B cell (primary cell): ENCODE data around the gene ARFIP2. TPM values are rescaled to one million over a fixed set of nuclear protein-coding genes. Genes with fewer than 3 reads are reported as not detected.

Source experiments
- ATAC-seq: fragments of 200-7000 bp; cut with Tn5 transposase; one replicate; pipeline ENCODE4 v1.10.0; 2021; ENCODE audit warnings: low read depth, mild to moderate bottlenecking, moderate number of reproducible peaks, moderate library complexity
- CTCF ChIA-PET: fragments of 350-600 bp; sonication (Branson Sonifier 250); formaldehyde crosslinking; loops from one replicate; lab custom pipeline; 2021; ENCODE audit warnings: antibody characterized with exemption, inconsistent platforms; lab: Charles Lee
- POLR2A ChIA-PET: fragments of 350-600 bp; sonication (Branson Sonifier 250); formaldehyde crosslinking; loops from one replicate; lab custom pipeline; 2021; ENCODE audit warnings: antibody characterized with exemption; lab: Charles Lee
- DNase-seq: peaks from one replicate; pipeline ENCODE4 v3.0.0; 2013
- H2AFZ ChIP-seq: 2 replicates; pipeline ENCODE4 v1.6.1; 2012; ENCODE audit warnings: mild to moderate bottlenecking, low read depth, low read length; ENCODE audit not compliant: insufficient read depth, poor library complexity, severe bottlenecking
- H3K27ac ChIP-seq, 2 donors: 1 replicate in 1 of 2; 2 replicates in 1 of 2; pipeline ENCODE4 v1.5.1; 2012 to 2013; ENCODE audit warnings: low read length in 2 of 2, mild to moderate bottlenecking in 2 of 2, moderate library complexity in 1 of 2
- H3K27me3 ChIP-seq, 4 experiments: fragments of 200-600 bp in 1 of 4; sonication (generic) in 1 of 4; replicated peaks in 1 of 4; 1 replicate in 2 of 4; 2 replicates in 2 of 4; pipeline versions ENCODE4 v1.6.1 to v1.7.0; 2013 to 2016; ENCODE audit warnings: low read length in 3 of 4, mild to moderate bottlenecking in 2 of 4, mixed read lengths in 1 of 4, moderate library complexity in 1 of 4; ENCODE audit not compliant: insufficient read depth in 4 of 4, control insufficient read depth in 3 of 4; ENCODE audit errors: control extremely low read depth in 1 of 4
- H3K36me3 ChIP-seq, 2 experiments: replicated peaks in 1 of 2; 1 replicate in 1 of 2; 2 replicates in 1 of 2; pipeline versions ENCODE4 v1.6.1 to v1.7.1; 2013; ENCODE audit warnings: low read length in 1 of 2; ENCODE audit not compliant: insufficient read depth in 2 of 2, control insufficient read depth in 1 of 2; ENCODE audit errors: control extremely low read depth in 1 of 2, extremely low read depth in 1 of 2
- H3K4me1 ChIP-seq, 2 donors: fragments of 200-600 bp in 1 of 2; sonication (generic) in 1 of 2; 1 replicate in 1 of 2; 2 replicates in 1 of 2; pipeline versions ENCODE4 v1.5.1 to v1.6.1; 2013 to 2017; ENCODE audit warnings: low read length in 2 of 2; ENCODE audit not compliant: control insufficient read depth in 2 of 2, insufficient read depth in 2 of 2
- H3K4me2 ChIP-seq: replicated peaks from 2 replicates; pipeline ENCODE3; 2012; ENCODE audit warnings: mild to moderate bottlenecking, low read depth, low read length; ENCODE audit not compliant: poor library complexity, severe bottlenecking
- H3K4me3 ChIP-seq, 5 experiments: fragments of 200-600 bp in 1 of 5; sonication (generic) in 1 of 5; 1 replicate in 3 of 5; 2 replicates in 2 of 5; pipeline versions ENCODE4 v1.5.1 to v1.7.0; 2011 to 2016; ENCODE audit warnings: low read length in 4 of 5, mild to moderate bottlenecking in 4 of 5, low read depth in 2 of 5, control low read depth in 1 of 5, moderate library complexity in 1 of 5; ENCODE audit not compliant: insufficient read depth in 1 of 5; ENCODE audit errors: control extremely low read depth in 1 of 5, extremely low read depth in 1 of 5
- H3K79me2 ChIP-seq: fragments of 200-600 bp; sonication (generic); one replicate; pipeline ENCODE4 v1.6.0; 2016; ENCODE audit warnings: low read length; ENCODE audit not compliant: control insufficient read depth, insufficient read depth
- H3K9ac ChIP-seq: fragments of 200-600 bp; sonication (generic); 2 replicates; pipeline ENCODE4 v1.6.1; 2017; ENCODE audit warnings: mild to moderate bottlenecking, low read length, moderate library complexity
- H3K9me3 ChIP-seq, 3 donors: one replicate each; pipeline versions ENCODE4 v1.6.1 to v1.7.1; 2013; ENCODE audit warnings: low read length in 2 of 3; ENCODE audit not compliant: control insufficient read depth in 2 of 3, insufficient read depth in 1 of 3; ENCODE audit errors: control extremely low read depth in 1 of 3
- H4K20me1 ChIP-seq: 2 replicates; pipeline ENCODE4 v1.6.0; 2012; ENCODE audit warnings: mild to moderate bottlenecking, low read length; ENCODE audit not compliant: insufficient read depth, control insufficient read depth, poor library complexity, severe bottlenecking
- H3K27ac Mint-ChIP-seq: one replicate; pipeline ENCODE4 v1.8.0; 2021; ENCODE audit warnings: mixed read lengths
- H3K27me3 Mint-ChIP-seq: one replicate; pipeline ENCODE4 v1.8.0; 2021; ENCODE audit warnings: mixed read lengths
- H3K4me1 Mint-ChIP-seq: one replicate; pipeline ENCODE4 v1.8.0; 2021; ENCODE audit warnings: mixed read lengths
- H3K4me3 Mint-ChIP-seq: one replicate; pipeline ENCODE4 v1.8.0; 2021; ENCODE audit warnings: mixed read lengths
- H3K9me3 Mint-ChIP-seq: one replicate; pipeline ENCODE4 v1.8.0; 2022; ENCODE audit warnings: mixed read lengths; ENCODE audit not compliant: insufficient read depth
- EZH2 ChIP-seq: IDR thresholded peaks from 2 replicates; pipeline ENCODE4 v1.6.1; 2012; ENCODE audit warnings: borderline replicate concordance, low read depth, mild to moderate bottlenecking, moderate library complexity, low read length; ENCODE audit not compliant: insufficient read depth, poor library complexity, severe bottlenecking
- WGBS: methylation state at CpG from one replicate; pipeline ENCODE4 v1.1.5; 2013; ENCODE audit warnings: missing lambda C conversion rate; ENCODE audit not compliant: insufficient coverage; 5-methylcytosine and 5-hydroxymethylcytosine counted together
- intact Hi-C: fragments of 100-400 bp; cut with micrococcal nuclease; formaldehyde crosslinking; loops from one replicate; pipeline ENCODE4 v1.10.0; 2022
- polyA plus RNA-seq: library from polyadenylated mRNA; depleted of rRNA; stranded (reverse); fragments of >200 nt; gene quantifications from 2 replicates; pipeline ENCODE4 v1.2.3, GENCODE V29; 2012
- total RNA-seq, 2 donors: library from RNA; stranded (reverse); fragments of 120-200 nt in 1 of 2; gene quantifications; 1 replicate in 1 of 2; 2 replicates in 1 of 2; pipeline versions ENCODE4 v1.2.3 to v1.2.4, GENCODE V29; 2013 to 2022
- TF ChIP-seq, protein P1 (sequence below): fragments of 200-600 bp; IDR thresholded peaks from one replicate; pipeline ENCODE4 v1.8.0; 2022; ENCODE audit warnings: antibody characterized with exemption, mild to moderate bottlenecking

ARFIP2 gene
- total and polyA plus RNA-seq, 2 donors (not counting 1 experiment from before 2014, with no cell fraction given): 47.5 to 54.5 TPM

DNA sequence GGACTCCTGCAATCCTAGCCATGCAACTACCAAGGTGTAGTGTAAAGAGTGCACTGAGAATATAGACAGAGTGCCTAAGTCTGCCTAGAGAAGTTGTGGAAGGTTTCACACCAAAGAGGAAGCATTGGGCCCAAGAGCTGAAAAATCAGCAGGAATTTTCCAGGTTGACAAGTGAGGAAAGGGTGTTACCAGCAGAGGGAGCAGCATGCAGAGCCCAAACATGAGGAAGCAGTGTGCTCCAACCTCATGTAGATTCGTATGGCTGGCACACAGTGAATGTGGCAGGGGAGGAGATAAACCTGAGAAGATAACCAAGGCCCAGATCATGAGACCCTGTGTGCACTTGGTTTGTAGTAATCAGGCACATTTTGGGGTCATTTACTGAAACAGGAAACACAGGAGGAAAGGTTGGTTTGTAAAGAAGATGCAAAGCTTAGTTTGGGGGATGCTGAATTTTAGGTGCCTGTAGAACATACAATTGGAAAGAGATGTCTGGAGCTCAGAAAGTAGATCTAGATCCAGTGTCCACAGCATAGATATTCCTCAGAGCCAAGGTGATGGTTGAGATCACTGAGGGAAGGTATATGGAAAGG lies 42.1 kb downstream of the ARFIP2 start:
- H3K4me1 Mint-ChIP-seq: peaks cover 7% of the 10 kb centered on the region
- H2AFZ ChIP-seq: no peak overlapping the region

DNA sequence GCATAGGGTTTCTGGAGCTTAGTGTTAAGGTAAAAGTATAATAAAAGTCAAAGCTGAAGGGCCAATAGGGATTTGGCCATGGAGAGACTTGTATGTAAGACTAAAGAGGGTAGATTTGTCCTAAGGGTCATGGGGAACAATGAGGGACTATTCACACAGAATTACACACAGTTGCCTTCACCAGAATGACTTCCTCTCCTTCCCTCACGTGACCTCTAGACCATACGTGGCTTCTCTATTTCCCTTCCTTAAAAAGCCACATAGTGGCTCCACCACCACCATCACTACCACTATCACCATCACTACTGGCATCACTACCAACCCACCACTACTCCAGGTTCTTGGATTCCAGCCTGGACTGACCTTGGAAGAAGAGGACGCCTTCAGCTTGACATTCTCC lies 43.1 kb downstream of the ARFIP2 start:
- Histone ChIP-seq H3K79me2 (no peaks in the 10 kb centered on the region), H2AFZ (no peak overlapping the region), H3K36me3 (no peaks in the 10 kb centered on the region), H3K4me2 (no peak overlapping the region), H3K9me3 (no peaks in the 10 kb centered on the region), H3K4me3 (no peak overlapping the region), H3K27ac (no peak overlapping the region), H4K20me1 (no peaks in the 10 kb centered on the region), H3K4me1 (peaks cover 16 to 23% of the 10 kb centered on the region in 2 donors), H3K9ac (no peak overlapping the region), H3K27me3 (no peaks in the 10 kb centered on the region)
- TF ChIP-seq, protein P1, sequence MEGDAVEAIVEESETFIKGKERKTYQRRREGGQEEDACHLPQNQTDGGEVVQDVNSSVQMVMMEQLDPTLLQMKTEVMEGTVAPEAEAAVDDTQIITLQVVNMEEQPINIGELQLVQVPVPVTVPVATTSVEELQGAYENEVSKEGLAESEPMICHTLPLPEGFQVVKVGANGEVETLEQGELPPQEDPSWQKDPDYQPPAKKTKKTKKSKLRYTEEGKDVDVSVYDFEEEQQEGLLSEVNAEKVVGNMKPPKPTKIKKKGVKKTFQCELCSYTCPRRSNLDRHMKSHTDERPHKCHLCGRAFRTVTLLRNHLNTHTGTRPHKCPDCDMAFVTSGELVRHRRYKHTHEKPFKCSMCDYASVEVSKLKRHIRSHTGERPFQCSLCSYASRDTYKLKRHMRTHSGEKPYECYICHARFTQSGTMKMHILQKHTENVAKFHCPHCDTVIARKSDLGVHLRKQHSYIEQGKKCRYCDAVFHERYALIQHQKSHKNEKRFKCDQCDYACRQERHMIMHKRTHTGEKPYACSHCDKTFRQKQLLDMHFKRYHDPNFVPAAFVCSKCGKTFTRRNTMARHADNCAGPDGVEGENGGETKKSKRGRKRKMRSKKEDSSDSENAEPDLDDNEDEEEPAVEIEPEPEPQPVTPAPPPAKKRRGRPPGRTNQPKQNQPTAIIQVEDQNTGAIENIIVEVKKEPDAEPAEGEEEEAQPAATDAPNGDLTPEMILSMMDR: no peak
- TF ChIP-seq EZH2: no peak
- ChIA-PET CTCF (interaction anchor here (0.7 to 14.4 kb wide), 4 partner anchors 11 to 59 kb away, joined by 3 to 536 read pairs (median 3); no protein-coding TSS in a partner anchor), POLR2A (no interaction called here)
- Mint-ChIP-seq H3K9me3 (no peaks in the 10 kb centered on the region), H3K27ac (no peak overlapping the region), H3K4me1 (peaks cover 12% of the 10 kb centered on the region), H3K27me3 (no peaks in the 10 kb centered on the region), H3K4me3 (no peak overlapping the region)
- DNase-seq (peak; percentile 38), ATAC-seq (no peak)
- intact Hi-C loops: no loop called here
- WGBS: 0% methylated on average over 2 of the region's 3 CpGs

More for the DNA sequence above, 42.1 kb downstream of the ARFIP2 start:
- POLR2A ChIA-PET: no interaction called here
- no peaks in the 10 kb centered on the region for H3K36me3 ChIP-seq
- H3K27ac ChIP-seq: no peak overlapping the region
- DNase-seq: peak; percentile 22
- CTCF ChIA-PET: interaction anchor here (0.6 to 14.4 kb wide), 5 partner anchors 13 to 76 kb away, joined by 3 to 536 read pairs (median 4); no protein-coding TSS in a partner anchor
- no peaks in the 10 kb centered on the region for H3K9me3 ChIP-seq
- WGBS: 42% methylated on average over 1 of the region's 1 CpG
- peaks cover 13 to 24% of the 10 kb centered on the region in 2 donors for H3K4me1 ChIP-seq
- no peaks in the 10 kb centered on the region for H4K20me1 ChIP-seq
- H3K9ac ChIP-seq: no peak overlapping the region
- intact Hi-C loops: no loop called here
- H3K79me2 ChIP-seq: no peaks in the 10 kb centered on the region
- no peaks in the 10 kb centered on the region for H3K27me3 ChIP-seq
- no peak for TF ChIP-seq EZH2
- TF ChIP-seq, protein P1: no peak
- Mint-ChIP-seq H3K9me3 (no peaks in the 10 kb centered on the region), H3K27me3 (no peaks in the 10 kb centered on the region), H3K27ac (no peak overlapping the region), H3K4me3 (no peak overlapping the region)
- no peak for ATAC-seq
- no peak overlapping the region for H3K4me3 ChIP-seq
- H3K4me2 ChIP-seq: no peak overlapping the region
